H9 (cell line): ENCODE results near the gene ACAD10. TPM values are rescaled to one million over a fixed set of nuclear protein-coding genes. Genes with fewer than 3 reads are reported as not detected.

Experiments used
- DNase-seq: peaks from one replicate; pipeline ENCODE4 v3.0.0-alpha.2; 2017
- H2AFZ ChIP-seq: one replicate; pipeline ENCODE4 v1.6.1; 2013; ENCODE audit warnings: mild to moderate bottlenecking, low read length, control low read depth, moderate library complexity
- H2AK5ac ChIP-seq: 2 replicates; pipeline ENCODE4 v1.6.1; 2013; ENCODE audit warnings: low read length, control low read depth, mixed read lengths; ENCODE audit not compliant: insufficient read length
- H2BK120ac ChIP-seq: one replicate; pipeline ENCODE4 v1.6.1; 2013; ENCODE audit warnings: low read depth, mild to moderate bottlenecking, low read length, control low read depth, inconsistent platforms; ENCODE audit not compliant: poor library complexity, severe bottlenecking
- H2BK12ac ChIP-seq: 2 replicates; pipeline ENCODE4 v1.6.1; 2013; ENCODE audit warnings: low read length, control low read depth, mixed read lengths, low read depth; ENCODE audit not compliant: insufficient read length
- H2BK15ac ChIP-seq: 2 replicates; pipeline ENCODE4 v1.6.1; 2013; ENCODE audit warnings: low read depth, low read length, control low read depth
- H2BK20ac ChIP-seq: one replicate; pipeline ENCODE4 v1.6.1; 2013; ENCODE audit warnings: low read depth, mild to moderate bottlenecking, low read length, control low read depth, inconsistent platforms; ENCODE audit not compliant: poor library complexity, severe bottlenecking
- H2BK5ac ChIP-seq: 2 replicates; pipeline ENCODE4 v1.6.1; 2013; ENCODE audit warnings: low read length, control low read depth, mixed read lengths; ENCODE audit not compliant: insufficient read length
- H3K14ac ChIP-seq: 2 replicates; pipeline ENCODE4 v1.6.1; 2013; ENCODE audit warnings: low read length, control low read depth; ENCODE audit not compliant: insufficient read depth
- H3K18ac ChIP-seq: 2 replicates; pipeline ENCODE4 v1.6.1; 2013; ENCODE audit warnings: low read depth, mild to moderate bottlenecking, mixed read lengths, low read length, control low read depth; ENCODE audit not compliant: insufficient read length
- H3K23ac ChIP-seq: 2 replicates; pipeline ENCODE4 v1.6.1; 2013; ENCODE audit warnings: low read length, control low read depth, mixed read lengths, low read depth; ENCODE audit not compliant: insufficient read length
- H3K23me2 ChIP-seq: 2 replicates; pipeline ENCODE4 v1.6.1; 2013; ENCODE audit warnings: low read depth, mild to moderate bottlenecking, mixed read lengths, low read length, control low read depth; ENCODE audit not compliant: insufficient read length, poor library complexity, severe bottlenecking
- H3K27ac ChIP-seq: 2 replicates; pipeline ENCODE4 v1.5.1; 2013; ENCODE audit warnings: low read length, control low read depth, mixed read lengths, low read depth; ENCODE audit not compliant: insufficient read length
- H3K27me3 ChIP-seq: 2 replicates; pipeline ENCODE4 v1.6.1; 2013; ENCODE audit warnings: low read length, control low read depth, inconsistent platforms; ENCODE audit not compliant: insufficient read depth
- H3K4ac ChIP-seq: 2 replicates; pipeline ENCODE4 v1.6.1; 2013; ENCODE audit warnings: low read depth, mild to moderate bottlenecking, control low read depth, inconsistent platforms, low read length, moderate library complexity
- H3K4me1 ChIP-seq: 2 replicates; pipeline ENCODE4 v1.6.1; 2013; ENCODE audit warnings: low read length, control low read depth, inconsistent platforms; ENCODE audit not compliant: insufficient read depth
- H3K4me2 ChIP-seq: 2 replicates; pipeline ENCODE4 v1.6.1; 2013; ENCODE audit warnings: low read length, control low read depth, mixed read lengths; ENCODE audit not compliant: insufficient read length, insufficient read depth
- H3K56ac ChIP-seq: 2 replicates; pipeline ENCODE4 v1.6.1; 2013; ENCODE audit warnings: low read depth, mild to moderate bottlenecking, mixed read lengths, low read length, control low read depth; ENCODE audit not compliant: insufficient read length
- H3K79me1 ChIP-seq: 2 replicates; pipeline ENCODE4 v1.6.1; 2013; ENCODE audit warnings: low read depth, mild to moderate bottlenecking, moderate library complexity, low read length, control low read depth, inconsistent platforms; ENCODE audit not compliant: insufficient read depth, poor library complexity, severe bottlenecking
- H3K79me2 ChIP-seq: 2 replicates; pipeline ENCODE4 v1.6.1; 2013; ENCODE audit warnings: low read length, control low read depth, inconsistent platforms; ENCODE audit not compliant: insufficient read depth
- H3K9ac ChIP-seq: 2 replicates; pipeline ENCODE4 v1.6.1; 2013; ENCODE audit warnings: low read length, control low read depth, mixed read lengths; ENCODE audit not compliant: insufficient read length; ENCODE audit errors: extremely low read depth
- H3K9me3 ChIP-seq: one replicate; pipeline ENCODE4 v1.6.1; 2013; ENCODE audit warnings: low read depth, low read length, inconsistent platforms; ENCODE audit not compliant: control insufficient read depth
- H3T11ph ChIP-seq: one replicate; pipeline ENCODE4 v1.6.1; 2013; ENCODE audit warnings: mild to moderate bottlenecking, low read length, control low read depth, inconsistent platforms
- H4K20me1 ChIP-seq: one replicate; pipeline ENCODE4 v1.6.1; 2013; ENCODE audit not compliant: control insufficient read depth, insufficient read length, insufficient read depth
- H4K5ac ChIP-seq: 2 replicates; pipeline ENCODE4 v1.6.1; 2013; ENCODE audit warnings: low read depth, mild to moderate bottlenecking, mixed read lengths, low read length, control low read depth; ENCODE audit not compliant: insufficient read length
- H4K8ac ChIP-seq: replicated peaks from 2 replicates; pipeline ENCODE4 v1.6.1; 2013; ENCODE audit warnings: low read length, control low read depth, mixed read lengths, low read depth; ENCODE audit not compliant: insufficient read length
- H4K91ac ChIP-seq: 2 replicates; pipeline ENCODE4 v1.6.1; 2013; ENCODE audit warnings: low read depth, mild to moderate bottlenecking, moderate library complexity, mixed read lengths, low read length, control low read depth; ENCODE audit not compliant: insufficient read length
- H3K27ac Mint-ChIP-seq, 3 experiments: 2 replicates in 2 of 3; 3 replicates in 1 of 3; pipeline ENCODE4 v1.8.0; 2020 to 2021; ENCODE audit warnings: mixed read lengths in 3 of 3, mild to moderate bottlenecking in 1 of 3, moderate library complexity in 1 of 3
- H3K27me3 Mint-ChIP-seq: 2 replicates; pipeline ENCODE4 v1.8.0; 2021; ENCODE audit warnings: low read depth, mild to moderate bottlenecking, moderate library complexity, mixed read lengths
- H3K36me3 Mint-ChIP-seq, 3 experiments: 2 replicates in 2 of 3; 3 replicates in 1 of 3; pipeline ENCODE4 v1.8.0; 2020 to 2021; ENCODE audit warnings: low read depth in 3 of 3, mixed read lengths in 3 of 3; ENCODE audit not compliant: insufficient read depth in 1 of 3
- H3K4me1 Mint-ChIP-seq, 2 experiments: 2 replicates each; pipeline ENCODE4 v1.8.0; 2020; ENCODE audit warnings: mixed read lengths in 2 of 2
- H3K4me3 Mint-ChIP-seq, 2 experiments: 2 replicates in 1 of 2; 3 replicates in 1 of 2; pipeline ENCODE4 v1.8.0; 2020 to 2021; ENCODE audit warnings: mild to moderate bottlenecking in 2 of 2, mixed read lengths in 2 of 2, moderate library complexity in 1 of 2
- H3K9me3 Mint-ChIP-seq, 2 experiments: 2 replicates in 1 of 2; 3 replicates in 1 of 2; pipeline ENCODE4 v1.8.0; 2020; ENCODE audit warnings: mild to moderate bottlenecking in 2 of 2, mixed read lengths in 2 of 2, moderate library complexity in 1 of 2
- WGBS: extraction: QIAGEN DNeasy Blood & Tissue Kit; methylation state at CpG from one replicate; pipeline ENCODE4 v1.1.7; 2013; ENCODE audit warnings: missing lambda C conversion rate, low lambda C conversion rate, mixed read lengths; ENCODE audit not compliant: insufficient read length; ENCODE audit errors: extremely low coverage; 5-methylcytosine and 5-hydroxymethylcytosine counted together
- total RNA-seq: library from RNA; stranded (reverse); gene quantifications from 2 replicates; pipeline ENCODE4 v1.2.1, GENCODE V29; 2021
- TF ChIP-seq, protein P1 (sequence below): fragments of 200-600 bp; sonication (generic); conservative IDR thresholded peaks from 3 replicates; pipeline ENCODE4 v1.8.0; 2021; ENCODE audit warnings: antibody characterized with exemption, mild to moderate bottlenecking

Gene ACAD10
- total RNA-seq, 1 experiment from 2014 or later, result 25.7 TPM

GRCh38 chr12:111759271-111759670, 73.4 kb downstream of the ACAD10 start:
- H2BK120ac ChIP-seq, result no peak overlapping the region
- Mint-ChIP-seq H3K27ac (no peak overlapping the region; a peak in 2 of 7 replicates), H3K4me1 (peaks cover 27 to 35% of the 10 kb centered on the region in 2 experiments), H3K36me3 (peaks cover 3 to 10% (median 7%) of the 10 kb centered on the region in 3 experiments; a peak in 4 of 7 replicates), H3K27me3 (no peaks in the 10 kb centered on the region; the same call in 1 of the 2 replicates), H3K9me3 (no peaks in the 10 kb centered on the region), H3K4me3 (no peak overlapping the region; a peak in 1 of 5 replicates)
- no peaks in the 10 kb centered on the region for H3K23me2 ChIP-seq
- H3K4me2 ChIP-seq, result no peak overlapping the region
- TF ChIP-seq, protein P1, sequence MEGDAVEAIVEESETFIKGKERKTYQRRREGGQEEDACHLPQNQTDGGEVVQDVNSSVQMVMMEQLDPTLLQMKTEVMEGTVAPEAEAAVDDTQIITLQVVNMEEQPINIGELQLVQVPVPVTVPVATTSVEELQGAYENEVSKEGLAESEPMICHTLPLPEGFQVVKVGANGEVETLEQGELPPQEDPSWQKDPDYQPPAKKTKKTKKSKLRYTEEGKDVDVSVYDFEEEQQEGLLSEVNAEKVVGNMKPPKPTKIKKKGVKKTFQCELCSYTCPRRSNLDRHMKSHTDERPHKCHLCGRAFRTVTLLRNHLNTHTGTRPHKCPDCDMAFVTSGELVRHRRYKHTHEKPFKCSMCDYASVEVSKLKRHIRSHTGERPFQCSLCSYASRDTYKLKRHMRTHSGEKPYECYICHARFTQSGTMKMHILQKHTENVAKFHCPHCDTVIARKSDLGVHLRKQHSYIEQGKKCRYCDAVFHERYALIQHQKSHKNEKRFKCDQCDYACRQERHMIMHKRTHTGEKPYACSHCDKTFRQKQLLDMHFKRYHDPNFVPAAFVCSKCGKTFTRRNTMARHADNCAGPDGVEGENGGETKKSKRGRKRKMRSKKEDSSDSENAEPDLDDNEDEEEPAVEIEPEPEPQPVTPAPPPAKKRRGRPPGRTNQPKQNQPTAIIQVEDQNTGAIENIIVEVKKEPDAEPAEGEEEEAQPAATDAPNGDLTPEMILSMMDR, result no peak
- H3K23ac ChIP-seq, result no peak overlapping the region
- H3K14ac ChIP-seq, result no peak overlapping the region; the same call in 1 of the 2 replicates
- no peak overlapping the region for H2AK5ac ChIP-seq
- H3K9me3 ChIP-seq, result no peaks in the 10 kb centered on the region
- no peak overlapping the region for H3K56ac ChIP-seq
- no peaks in the 10 kb centered on the region for H3K79me1 ChIP-seq
- H3K4me1 ChIP-seq, result no peaks in the 10 kb centered on the region
- H3K4ac ChIP-seq, result no peak overlapping the region
- H4K91ac ChIP-seq, result no peak overlapping the region
- no peak for DNase-seq
- no peak overlapping the region for H3T11ph ChIP-seq
- no peak overlapping the region for H3K9ac ChIP-seq
- H4K5ac ChIP-seq, result no peak overlapping the region
- H3K27ac ChIP-seq, result no peak overlapping the region
- no peak overlapping the region for H4K8ac ChIP-seq
- no peak overlapping the region for H2BK15ac ChIP-seq
- H2BK5ac ChIP-seq, result no peak overlapping the region
- no peak overlapping the region for H3K18ac ChIP-seq
- no peak overlapping the region for H2BK20ac ChIP-seq
- H3K79me2 ChIP-seq, result no peaks in the 10 kb centered on the region
- WGBS, result no CpG with 5 or more reads among the region's 7 CpGs
- H2AFZ ChIP-seq, result no peak overlapping the region
- no peak overlapping the region for H2BK12ac ChIP-seq
- H4K20me1 ChIP-seq, result no peaks in the 10 kb centered on the region
- H3K27me3 ChIP-seq, result no peaks in the 10 kb centered on the region
